Measurements from ENCODE around the gene FBRSL1. TPM values are rescaled to one million over a fixed set of nuclear protein-coding genes. Genes with fewer than 3 reads are reported as not detected.
"Not testable (repeated sequence)": the region's sequence is repeated elsewhere in the genome, so short reads cannot be mapped to it uniquely, and the experiment has no call there.

Gene FBRSL1
- total and polyA plus RNA-seq, 4 donors = 2.5 to 35.5 (median 5.6) TPM

- H3K4me1 ChIP-seq (ENCODE audit: control insufficient read depth in 4 of 4, insufficient read depth in 4 of 4, low read length in 3 of 4) = no peaks in the 10 kb centered on the region
- WGBS = 60% methylated on average over 33 of the region's 35 CpGs
- no peak overlapping the region for H3K4me3 ChIP-seq (ENCODE audit: low read depth in 1 of 3, low read length in 3 of 3)
- H3K9me3 ChIP-seq (ENCODE audit: control insufficient read depth in 4 of 4, low read length in 3 of 4) = no peaks in the 10 kb centered on the region
- H3K27ac ChIP-seq (ENCODE audit: low read depth in 1 of 2, low read length in 2 of 2) = no peak overlapping the region
- TF ChIP-seq JUND (IDR thresholded peaks at IDR 0.05) (no peak), NR2F2 (IDR thresholded peaks at IDR 0.05) (no peak), SP1 (IDR thresholded peaks at IDR 0.05) (no peak), YY1 (IDR thresholded peaks at IDR 0.05) (no peak), EGR1 (IDR thresholded peaks at IDR 0.05; ENCODE audit: low read depth in 2 of 2) (no peak), HNF4G (IDR thresholded peaks at IDR 0.05) (no peak), ZBTB33 (IDR thresholded peaks at IDR 0.05) (no peak), REST (IDR thresholded peaks at IDR 0.05) (no peak), HNF4A (conservative IDR thresholded peaks at IDR 0.05) (no peak), TAF1 (conservative IDR thresholded peaks at IDR 0.05) (no peak), MAX (IDR thresholded peaks at IDR 0.05) (no peak), FOXA1 (IDR thresholded peaks at IDR 0.05) (no peak), RAD21 (IDR thresholded peaks at IDR 0.05) (no peak), CTCF (IDR thresholded peaks at IDR 0.05; ENCODE audit: low read depth, low read length, missing input control) (no peak), FOXA2 (IDR thresholded peaks at IDR 0.05) (no peak), GABPA (IDR thresholded peaks at IDR 0.05 in 1 of 2, conservative IDR thresholded peaks at IDR 0.05 in 1 of 2) (no peak), RXRA (IDR thresholded peaks at IDR 0.05) (no peak), ATF3 (IDR thresholded peaks at IDR 0.05) (no peak)
- H3K9ac ChIP-seq (ENCODE audit: low read depth in 1 of 2, low read length in 2 of 2) = no peak overlapping the region
- H3K27me3 ChIP-seq (ENCODE audit: control insufficient read depth in 4 of 4, insufficient read depth in 4 of 4, low read length in 3 of 4) = no peaks in the 10 kb centered on the region
- H3K36me3 ChIP-seq (ENCODE audit: control insufficient read depth in 4 of 4, insufficient read depth in 3 of 4, low read depth in 1 of 4, low read length in 3 of 4) = no peaks in the 10 kb centered on the region
- DNase-seq (ENCODE audit: low spot score) = no peak
These were observed 15.7 kb upstream of the FBRSL1 start for GRCh38 chr12:132474237-132474741.

GRCh38 chr12:132474799-132475303, 15.1 kb upstream of the FBRSL1 start:
- not testable (repeated sequence) for H3K4me1 ChIP-seq (ENCODE audit: control insufficient read depth in 4 of 4, insufficient read depth in 4 of 4, low read length in 3 of 4); DNase-seq (ENCODE audit: low spot score); H3K27ac ChIP-seq (ENCODE audit: low read depth in 1 of 2, low read length in 2 of 2); H3K4me3 ChIP-seq (ENCODE audit: low read depth in 1 of 3, low read length in 3 of 3); H3K36me3 ChIP-seq (ENCODE audit: control insufficient read depth in 4 of 4, insufficient read depth in 3 of 4, low read depth in 1 of 4, low read length in 3 of 4); H3K9ac ChIP-seq (ENCODE audit: low read depth in 1 of 2, low read length in 2 of 2); H3K27me3 ChIP-seq (ENCODE audit: control insufficient read depth in 4 of 4, insufficient read depth in 4 of 4, low read length in 3 of 4); H3K9me3 ChIP-seq (ENCODE audit: control insufficient read depth in 4 of 4, low read length in 3 of 4)
- WGBS = 8% methylated on average over 2 of the region's 56 CpGs

Data from liver (tissue), 9 donors.